Measurements from ENCODE around the gene ADO.

DNA sequence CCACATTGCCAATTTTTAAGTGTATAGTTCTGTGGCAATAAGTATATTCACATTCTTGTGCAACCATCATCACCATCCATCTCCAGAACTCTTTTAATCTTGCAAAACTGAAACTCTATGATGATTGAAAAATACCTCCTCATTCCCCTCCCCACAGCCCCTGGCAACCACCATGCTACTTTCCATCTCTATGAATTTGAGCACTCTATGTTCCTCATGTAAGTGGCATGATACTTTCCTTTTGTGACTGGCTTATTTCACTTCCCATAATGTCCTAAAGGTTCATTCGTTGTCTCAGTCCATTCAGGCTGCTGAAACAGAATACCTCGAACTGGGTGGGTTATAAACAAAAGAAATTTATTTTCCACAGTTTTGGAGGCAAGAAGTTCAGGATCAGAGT is 35.1 kb downstream of the ADO start:
- no peak for TF ChIP-seq CTCF (IDR thresholded peaks at IDR 0.05)
- TF ChIP-seq POLR2A (IDR thresholded peaks at IDR 0.05), result no peak

Measured in testis (tissue), 2 donors.